SK-N-SH (cell line): Measurements from ENCODE around the gene MRPL53.

ENCODE experiments used
- TF ChIP-seq, protein P1 (sequence below): IDR thresholded peaks from 2 replicates; pipeline ENCODE4 v1.4.0; 2012; ENCODE audit warnings: low read depth, borderline replicate concordance
- TF ChIP-seq, protein P2 (sequence below): fragments of 200-600 bp; sonication (generic); IDR thresholded peaks from 2 replicates; pipeline ENCODE4 v1.6.1; 2017; ENCODE audit warnings: antibody characterized with exemption, mild to moderate bottlenecking, moderate library complexity

DNA sequence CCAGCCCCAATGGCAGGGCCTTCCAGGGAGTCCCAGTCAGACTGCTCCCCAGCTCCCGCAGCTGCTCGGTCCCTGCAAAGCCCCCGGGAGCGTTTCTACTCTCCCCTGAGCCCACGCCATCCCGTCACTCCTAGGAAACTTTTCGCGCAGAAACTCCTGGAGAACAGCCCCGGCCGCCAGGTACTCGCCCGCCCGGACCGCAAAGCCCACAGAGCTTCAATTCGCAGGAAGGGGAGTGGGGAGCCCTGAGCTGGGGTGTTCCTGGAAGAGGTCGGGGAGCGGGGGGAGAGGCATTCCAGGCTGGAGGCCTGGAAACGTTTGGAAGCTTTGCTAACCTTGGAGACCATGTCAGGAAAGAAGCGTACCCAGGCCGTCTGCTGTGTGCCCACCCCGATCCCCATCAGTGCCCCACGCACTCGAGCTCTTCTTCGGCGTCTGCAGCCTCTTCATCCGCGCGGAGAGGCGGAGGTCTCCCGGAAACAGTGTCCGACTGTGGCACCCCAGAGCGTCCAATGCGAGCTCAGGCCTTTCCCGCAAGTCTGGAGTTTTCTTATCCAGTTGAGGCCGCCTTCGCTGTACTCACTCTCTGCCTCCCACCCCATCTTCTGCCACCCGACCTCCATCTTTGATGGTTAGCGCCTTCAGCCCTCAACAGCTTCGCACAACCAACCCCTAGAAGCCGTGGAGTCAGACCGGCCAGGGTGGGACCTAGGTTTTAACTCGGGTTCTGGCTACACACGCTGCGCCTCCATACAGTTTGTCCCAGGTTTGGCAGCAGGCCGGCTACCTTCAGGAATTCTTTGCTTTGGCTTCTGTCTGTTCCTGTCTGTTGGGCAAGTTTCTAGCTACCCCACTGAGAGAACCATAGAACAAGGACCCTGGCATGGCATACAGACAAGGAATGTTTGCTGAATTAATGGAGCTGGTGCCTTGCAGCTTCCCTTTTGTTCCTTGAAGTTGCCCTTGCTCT is 31.3 kb upstream of the MRPL53 start:
- TF ChIP-seq, protein P1, sequence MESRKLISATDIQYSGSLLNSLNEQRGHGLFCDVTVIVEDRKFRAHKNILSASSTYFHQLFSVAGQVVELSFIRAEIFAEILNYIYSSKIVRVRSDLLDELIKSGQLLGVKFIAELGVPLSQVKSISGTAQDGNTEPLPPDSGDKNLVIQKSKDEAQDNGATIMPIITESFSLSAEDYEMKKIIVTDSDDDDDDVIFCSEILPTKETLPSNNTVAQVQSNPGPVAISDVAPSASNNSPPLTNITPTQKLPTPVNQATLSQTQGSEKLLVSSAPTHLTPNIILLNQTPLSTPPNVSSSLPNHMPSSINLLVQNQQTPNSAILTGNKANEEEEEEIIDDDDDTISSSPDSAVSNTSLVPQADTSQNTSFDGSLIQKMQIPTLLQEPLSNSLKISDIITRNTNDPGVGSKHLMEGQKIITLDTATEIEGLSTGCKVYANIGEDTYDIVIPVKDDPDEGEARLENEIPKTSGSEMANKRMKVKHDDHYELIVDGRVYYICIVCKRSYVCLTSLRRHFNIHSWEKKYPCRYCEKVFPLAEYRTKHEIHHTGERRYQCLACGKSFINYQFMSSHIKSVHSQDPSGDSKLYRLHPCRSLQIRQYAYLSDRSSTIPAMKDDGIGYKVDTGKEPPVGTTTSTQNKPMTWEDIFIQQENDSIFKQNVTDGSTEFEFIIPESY = no peak
- TF ChIP-seq, protein P2, sequence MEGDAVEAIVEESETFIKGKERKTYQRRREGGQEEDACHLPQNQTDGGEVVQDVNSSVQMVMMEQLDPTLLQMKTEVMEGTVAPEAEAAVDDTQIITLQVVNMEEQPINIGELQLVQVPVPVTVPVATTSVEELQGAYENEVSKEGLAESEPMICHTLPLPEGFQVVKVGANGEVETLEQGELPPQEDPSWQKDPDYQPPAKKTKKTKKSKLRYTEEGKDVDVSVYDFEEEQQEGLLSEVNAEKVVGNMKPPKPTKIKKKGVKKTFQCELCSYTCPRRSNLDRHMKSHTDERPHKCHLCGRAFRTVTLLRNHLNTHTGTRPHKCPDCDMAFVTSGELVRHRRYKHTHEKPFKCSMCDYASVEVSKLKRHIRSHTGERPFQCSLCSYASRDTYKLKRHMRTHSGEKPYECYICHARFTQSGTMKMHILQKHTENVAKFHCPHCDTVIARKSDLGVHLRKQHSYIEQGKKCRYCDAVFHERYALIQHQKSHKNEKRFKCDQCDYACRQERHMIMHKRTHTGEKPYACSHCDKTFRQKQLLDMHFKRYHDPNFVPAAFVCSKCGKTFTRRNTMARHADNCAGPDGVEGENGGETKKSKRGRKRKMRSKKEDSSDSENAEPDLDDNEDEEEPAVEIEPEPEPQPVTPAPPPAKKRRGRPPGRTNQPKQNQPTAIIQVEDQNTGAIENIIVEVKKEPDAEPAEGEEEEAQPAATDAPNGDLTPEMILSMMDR = no peak
